Adrenal gland (tissue), 5 donors: ENCODE measurements around the gene TXNDC2.
"Not testable (repeated sequence)": the region's sequence is repeated elsewhere in the genome, so short reads cannot be mapped to it uniquely, and the experiment has no call there.

Experiments used
- POLR2A ChIP-seq, 2 donors: fragments of 450-650 bp; IDR thresholded peaks; one replicate each; pipeline ENCODE4 v1.6.1; 2017; ENCODE audit warnings: antibody characterized with exemption in 2 of 2, mild to moderate bottlenecking in 2 of 2, moderate library complexity in 1 of 2
- TF ChIP-seq, protein P1 (sequence below), 6 experiments: fragments of 450-650 bp in 4 of 6; fragments of 200-600 bp in 2 of 6; sonication (generic) in 1 of 6; IDR thresholded peaks; 1 replicate in 5 of 6; 2 replicates in 1 of 6; pipeline versions ENCODE4 v1.5.1 to v1.8.0; 2016 to 2021; ENCODE audit warnings: antibody characterized with exemption in 6 of 6, mild to moderate bottlenecking in 2 of 6, moderate library complexity in 1 of 6
- donor health status: DM: no; HTN: no; CAD: no.

DNA sequence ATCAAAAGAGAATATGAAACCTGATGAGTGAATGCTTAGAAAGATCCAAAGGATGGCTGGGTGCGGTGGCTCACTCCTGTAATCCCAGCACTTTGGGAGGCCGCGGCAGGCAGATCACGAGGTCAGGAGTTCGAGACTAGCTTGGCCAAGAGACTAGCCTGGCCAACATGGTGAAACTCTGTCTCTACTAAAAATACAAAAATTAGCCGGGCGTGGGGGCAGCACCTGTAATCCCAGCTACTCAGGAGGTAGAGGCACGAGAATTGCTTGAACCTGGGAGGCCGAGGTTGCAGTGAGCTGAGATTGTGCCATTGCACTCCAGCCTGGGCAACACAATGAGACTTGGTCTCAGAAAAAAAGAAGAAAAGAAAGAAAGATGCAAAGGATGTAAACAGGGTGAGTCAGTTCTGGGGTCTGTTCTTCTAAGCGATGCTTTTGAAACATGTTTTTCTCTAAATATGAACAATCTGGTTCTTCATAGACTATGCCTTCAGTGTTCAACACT lies 12.1 kb downstream of the TXNDC2 start:
- TF ChIP-seq, protein P1, sequence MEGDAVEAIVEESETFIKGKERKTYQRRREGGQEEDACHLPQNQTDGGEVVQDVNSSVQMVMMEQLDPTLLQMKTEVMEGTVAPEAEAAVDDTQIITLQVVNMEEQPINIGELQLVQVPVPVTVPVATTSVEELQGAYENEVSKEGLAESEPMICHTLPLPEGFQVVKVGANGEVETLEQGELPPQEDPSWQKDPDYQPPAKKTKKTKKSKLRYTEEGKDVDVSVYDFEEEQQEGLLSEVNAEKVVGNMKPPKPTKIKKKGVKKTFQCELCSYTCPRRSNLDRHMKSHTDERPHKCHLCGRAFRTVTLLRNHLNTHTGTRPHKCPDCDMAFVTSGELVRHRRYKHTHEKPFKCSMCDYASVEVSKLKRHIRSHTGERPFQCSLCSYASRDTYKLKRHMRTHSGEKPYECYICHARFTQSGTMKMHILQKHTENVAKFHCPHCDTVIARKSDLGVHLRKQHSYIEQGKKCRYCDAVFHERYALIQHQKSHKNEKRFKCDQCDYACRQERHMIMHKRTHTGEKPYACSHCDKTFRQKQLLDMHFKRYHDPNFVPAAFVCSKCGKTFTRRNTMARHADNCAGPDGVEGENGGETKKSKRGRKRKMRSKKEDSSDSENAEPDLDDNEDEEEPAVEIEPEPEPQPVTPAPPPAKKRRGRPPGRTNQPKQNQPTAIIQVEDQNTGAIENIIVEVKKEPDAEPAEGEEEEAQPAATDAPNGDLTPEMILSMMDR (IDR thresholded peaks at IDR 0.05), result not testable (repeated sequence)
- not testable (repeated sequence) for TF ChIP-seq POLR2A (IDR thresholded peaks at IDR 0.05)
